PC-9 (cell line): Measurements from ENCODE around the gene SRRM5.

Source experiments
- EZH2 ChIP-seq: fragments of 200-600 bp; sonication (generic); IDR thresholded peaks from 2 replicates; pipeline ENCODE4 v1.8.0; 2017; ENCODE audit warnings: antibody characterized with exemption, low read depth
- TF ChIP-seq, protein P1 (sequence below): fragments of 200-600 bp; sonication (generic); conservative IDR thresholded peaks from 2 replicates; pipeline ENCODE4 v1.6.1; 2017; ENCODE audit warnings: mixed run types, antibody characterized with exemption, mild to moderate bottlenecking, moderate library complexity

DNA sequence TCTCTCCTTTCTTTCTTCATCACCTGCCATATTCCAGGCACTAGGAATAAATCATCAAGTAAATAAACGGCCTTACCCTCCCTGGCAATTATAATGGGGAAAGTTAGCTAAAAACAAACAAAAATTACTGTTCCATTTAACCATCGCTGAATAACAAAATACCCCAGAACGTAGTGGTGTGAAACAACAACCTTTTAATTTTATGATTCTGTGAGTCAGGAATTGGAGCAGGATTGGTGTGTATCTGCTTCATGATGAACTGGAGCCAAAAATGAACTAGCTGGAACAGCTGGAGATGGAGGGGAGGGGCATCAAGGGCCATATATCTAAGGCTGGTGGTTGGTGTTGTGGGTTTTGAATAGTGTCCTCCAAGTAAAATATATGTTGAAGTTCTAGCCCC, 31.4 kb downstream of the SRRM5 start:
- TF ChIP-seq, protein P1, sequence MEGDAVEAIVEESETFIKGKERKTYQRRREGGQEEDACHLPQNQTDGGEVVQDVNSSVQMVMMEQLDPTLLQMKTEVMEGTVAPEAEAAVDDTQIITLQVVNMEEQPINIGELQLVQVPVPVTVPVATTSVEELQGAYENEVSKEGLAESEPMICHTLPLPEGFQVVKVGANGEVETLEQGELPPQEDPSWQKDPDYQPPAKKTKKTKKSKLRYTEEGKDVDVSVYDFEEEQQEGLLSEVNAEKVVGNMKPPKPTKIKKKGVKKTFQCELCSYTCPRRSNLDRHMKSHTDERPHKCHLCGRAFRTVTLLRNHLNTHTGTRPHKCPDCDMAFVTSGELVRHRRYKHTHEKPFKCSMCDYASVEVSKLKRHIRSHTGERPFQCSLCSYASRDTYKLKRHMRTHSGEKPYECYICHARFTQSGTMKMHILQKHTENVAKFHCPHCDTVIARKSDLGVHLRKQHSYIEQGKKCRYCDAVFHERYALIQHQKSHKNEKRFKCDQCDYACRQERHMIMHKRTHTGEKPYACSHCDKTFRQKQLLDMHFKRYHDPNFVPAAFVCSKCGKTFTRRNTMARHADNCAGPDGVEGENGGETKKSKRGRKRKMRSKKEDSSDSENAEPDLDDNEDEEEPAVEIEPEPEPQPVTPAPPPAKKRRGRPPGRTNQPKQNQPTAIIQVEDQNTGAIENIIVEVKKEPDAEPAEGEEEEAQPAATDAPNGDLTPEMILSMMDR, result no peak
- no peak for TF ChIP-seq EZH2
